Cardiac muscle cell (in vitro differentiated cells and primary cell): ENCODE data around the gene PSAPL1. TPM values are rescaled to one million over a fixed set of nuclear protein-coding genes. Genes with fewer than 3 reads are reported as not detected.

ENCODE experiments used
- DNase-seq, 2 donors: peaks; one replicate each; pipeline versions ENCODE4 v3.0.0 to v3.0.0-alpha.2; 2010 to 2017; ENCODE audit warnings: low read depth in 1 of 2, low spot score in 1 of 2
- H3K27ac ChIP-seq: fragments of 200-600 bp; sonication (generic); 2 replicates; pipeline ENCODE4 v1.5.1; 2016
- H3K27me3 ChIP-seq: fragments of 200-600 bp; sonication (generic); 2 replicates; pipeline ENCODE4 v1.6.0; 2016; ENCODE audit warnings: control low read depth
- H3K36me3 ChIP-seq: fragments of 200-600 bp; sonication (generic); 2 replicates; pipeline ENCODE4 v1.5.1; 2016; ENCODE audit warnings: control low read depth
- H3K4me1 ChIP-seq: fragments of 200-600 bp; sonication (generic); 2 replicates; pipeline ENCODE4 v1.8.1; 2017; ENCODE audit warnings: low read depth, mild to moderate bottlenecking, mixed run types
- H3K4me3 ChIP-seq: fragments of 200-600 bp; sonication (generic); 2 replicates; pipeline ENCODE4 v1.5.1; 2016; ENCODE audit warnings: mild to moderate bottlenecking
- H3K9me3 ChIP-seq: fragments of 200-600 bp; sonication (generic); 2 replicates; pipeline ENCODE4 v1.5.1; 2017; ENCODE audit warnings: low read depth, mild to moderate bottlenecking, control low read depth
- polyA plus RNA-seq: library from polyadenylated mRNA; unstranded; fragments of >200 nt; fragmentation: Nextera tagmentation; extraction: Ambion mirVana; gene quantifications from 2 replicates; pipeline ENCODE4 v1.2.1, GENCODE V29; 2016
- total RNA-seq: library from RNA; depleted of rRNA; stranded (reverse); fragments of >200 nt; gene quantifications from 2 replicates; pipeline ENCODE4 v1.2.3, GENCODE V29; 2016
- TF ChIP-seq, protein P1 (sequence below): IDR thresholded peaks from 2 replicates; pipeline ENCODE4 v1.5.1; 2012; ENCODE audit warnings: low read depth, mild to moderate bottlenecking, low read length

Gene PSAPL1
- total and polyA plus RNA-seq, 2 experiments from 2014 or later: 3.5 to 4.4 TPM

DNA sequence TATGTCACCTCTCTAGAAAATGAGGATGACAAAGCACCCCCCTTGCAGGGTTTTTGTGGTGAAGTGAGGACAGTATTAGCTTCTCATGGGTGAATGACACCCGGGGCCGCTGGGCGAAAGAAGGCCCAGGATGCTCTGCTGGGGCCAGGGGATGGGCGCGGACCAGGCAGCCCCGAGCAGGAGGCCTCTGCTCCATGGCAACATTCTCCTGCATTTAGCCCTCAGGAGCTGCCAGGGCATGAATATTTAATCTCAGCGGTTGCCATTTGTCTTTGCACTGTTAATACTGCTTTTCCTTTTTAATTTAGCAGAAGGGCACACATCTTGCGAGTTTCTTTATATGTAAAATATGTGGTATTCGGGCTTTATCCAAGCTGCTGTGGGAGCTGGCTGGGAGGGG is 30.3 kb upstream of the PSAPL1 start:
- no peak overlapping the region for H3K27ac ChIP-seq
- no peaks in the 10 kb centered on the region for H3K36me3 ChIP-seq
- H3K4me1 ChIP-seq: no peaks in the 10 kb centered on the region
- DNase-seq: no peak
- no peak overlapping the region for H3K4me3 ChIP-seq
- no peaks in the 10 kb centered on the region for H3K27me3 ChIP-seq
- TF ChIP-seq, protein P1, sequence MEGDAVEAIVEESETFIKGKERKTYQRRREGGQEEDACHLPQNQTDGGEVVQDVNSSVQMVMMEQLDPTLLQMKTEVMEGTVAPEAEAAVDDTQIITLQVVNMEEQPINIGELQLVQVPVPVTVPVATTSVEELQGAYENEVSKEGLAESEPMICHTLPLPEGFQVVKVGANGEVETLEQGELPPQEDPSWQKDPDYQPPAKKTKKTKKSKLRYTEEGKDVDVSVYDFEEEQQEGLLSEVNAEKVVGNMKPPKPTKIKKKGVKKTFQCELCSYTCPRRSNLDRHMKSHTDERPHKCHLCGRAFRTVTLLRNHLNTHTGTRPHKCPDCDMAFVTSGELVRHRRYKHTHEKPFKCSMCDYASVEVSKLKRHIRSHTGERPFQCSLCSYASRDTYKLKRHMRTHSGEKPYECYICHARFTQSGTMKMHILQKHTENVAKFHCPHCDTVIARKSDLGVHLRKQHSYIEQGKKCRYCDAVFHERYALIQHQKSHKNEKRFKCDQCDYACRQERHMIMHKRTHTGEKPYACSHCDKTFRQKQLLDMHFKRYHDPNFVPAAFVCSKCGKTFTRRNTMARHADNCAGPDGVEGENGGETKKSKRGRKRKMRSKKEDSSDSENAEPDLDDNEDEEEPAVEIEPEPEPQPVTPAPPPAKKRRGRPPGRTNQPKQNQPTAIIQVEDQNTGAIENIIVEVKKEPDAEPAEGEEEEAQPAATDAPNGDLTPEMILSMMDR: no peak
- H3K9me3 ChIP-seq: no peaks in the 10 kb centered on the region

DNA sequence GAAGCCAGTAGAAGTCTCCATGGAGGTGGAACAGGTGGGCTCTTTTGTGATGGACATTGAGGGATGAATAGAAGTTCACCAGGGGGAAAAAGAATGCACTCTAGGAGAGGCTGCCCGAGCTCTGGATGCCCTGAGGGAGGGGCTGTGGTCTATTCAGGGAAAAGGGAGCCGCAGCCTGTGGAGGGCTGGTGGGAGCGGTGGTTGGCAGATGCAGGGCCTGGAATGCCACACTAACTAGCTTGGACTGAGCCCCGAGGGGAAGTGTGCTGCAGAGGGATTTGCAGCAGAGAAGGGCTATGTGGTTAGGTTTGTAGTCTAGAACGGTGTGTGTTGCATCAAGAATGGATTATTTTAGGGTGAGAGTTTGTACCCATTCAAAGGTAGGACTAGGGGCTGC is 29.5 kb upstream of the PSAPL1 start:
- no peaks in the 10 kb centered on the region for H3K36me3 ChIP-seq
- H3K9me3 ChIP-seq: no peaks in the 10 kb centered on the region
- TF ChIP-seq, protein P1: no peak
- H3K27me3 ChIP-seq: no peaks in the 10 kb centered on the region
- no peaks in the 10 kb centered on the region for H3K4me1 ChIP-seq
- no peak overlapping the region for H3K4me3 ChIP-seq
- DNase-seq: no peak
- H3K27ac ChIP-seq: no peak overlapping the region

DNA sequence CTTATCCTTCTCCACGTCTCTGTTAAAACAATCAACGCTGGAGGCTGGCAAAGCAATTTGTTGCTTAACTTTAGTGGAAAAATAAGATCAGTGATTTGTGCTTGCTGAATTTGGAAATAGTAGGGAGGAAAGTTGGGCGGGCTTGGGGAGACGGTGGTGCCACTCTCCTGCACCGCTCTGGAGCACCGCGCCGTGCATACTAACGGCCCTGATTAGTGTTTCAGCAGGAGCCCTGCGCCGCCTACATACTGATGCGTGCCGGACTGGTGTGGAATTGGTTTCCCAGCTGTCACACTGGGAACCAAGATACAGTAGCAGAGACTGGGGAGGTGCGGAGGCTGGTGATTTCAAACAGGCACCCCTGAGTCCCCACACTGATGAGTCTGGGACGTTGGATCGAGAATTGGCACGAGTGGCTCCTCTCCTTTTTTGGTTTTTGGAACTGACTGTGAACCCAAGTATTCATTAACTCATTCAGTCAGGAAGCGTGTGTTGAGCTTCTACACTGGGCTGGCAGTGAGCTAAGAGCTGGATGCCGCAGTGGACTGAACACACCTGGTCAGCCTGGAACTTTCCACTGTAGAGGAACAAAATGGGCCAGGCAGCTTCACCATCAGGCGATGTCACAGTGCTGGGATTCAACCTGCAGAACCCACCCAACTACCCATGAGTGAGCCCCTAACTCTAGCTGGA is 29.0 kb upstream of the PSAPL1 start:
- Histone ChIP-seq H3K4me3 (no peak overlapping the region), H3K36me3 (no peaks in the 10 kb centered on the region), H3K27ac (no peak overlapping the region), H3K9me3 (no peaks in the 10 kb centered on the region), H3K4me1 (no peaks in the 10 kb centered on the region), H3K27me3 (no peaks in the 10 kb centered on the region)
- TF ChIP-seq, protein P1: no peak
- peak in 1 of 2 donors; percentile 4 for DNase-seq

DNA sequence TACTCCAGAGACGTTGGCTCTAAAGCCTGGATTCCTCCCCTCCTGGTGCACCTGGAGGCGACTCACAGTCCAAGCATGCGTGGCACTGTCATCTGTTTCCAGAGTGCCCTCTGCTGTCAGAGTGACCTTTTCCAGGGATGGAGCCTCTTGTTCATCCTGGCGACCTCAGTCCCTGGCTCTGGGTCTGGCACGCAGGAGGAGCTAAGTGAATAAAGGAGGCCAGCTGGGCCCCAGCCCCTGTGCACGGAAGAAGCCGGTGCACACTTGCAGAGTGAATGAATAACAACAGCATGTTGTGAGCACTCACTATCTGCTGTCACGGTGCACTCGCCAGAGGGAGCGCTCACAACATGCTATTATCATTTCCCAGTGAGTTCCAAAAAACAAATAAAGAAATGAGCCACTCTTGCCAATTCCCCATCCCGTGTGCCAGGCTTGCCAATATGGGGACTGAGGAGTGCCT is 27.8 kb upstream of the PSAPL1 start:
- H3K9me3 ChIP-seq: no peaks in the 10 kb centered on the region
- no peaks in the 10 kb centered on the region for H3K4me1 ChIP-seq
- H3K27ac ChIP-seq: no peak overlapping the region
- TF ChIP-seq, protein P1: peak; percentile 27
- peak; percentile 20 to 63 for DNase-seq
- H3K27me3 ChIP-seq: no peaks in the 10 kb centered on the region
- H3K4me3 ChIP-seq: no peak overlapping the region
- H3K36me3 ChIP-seq: no peaks in the 10 kb centered on the region

DNA sequence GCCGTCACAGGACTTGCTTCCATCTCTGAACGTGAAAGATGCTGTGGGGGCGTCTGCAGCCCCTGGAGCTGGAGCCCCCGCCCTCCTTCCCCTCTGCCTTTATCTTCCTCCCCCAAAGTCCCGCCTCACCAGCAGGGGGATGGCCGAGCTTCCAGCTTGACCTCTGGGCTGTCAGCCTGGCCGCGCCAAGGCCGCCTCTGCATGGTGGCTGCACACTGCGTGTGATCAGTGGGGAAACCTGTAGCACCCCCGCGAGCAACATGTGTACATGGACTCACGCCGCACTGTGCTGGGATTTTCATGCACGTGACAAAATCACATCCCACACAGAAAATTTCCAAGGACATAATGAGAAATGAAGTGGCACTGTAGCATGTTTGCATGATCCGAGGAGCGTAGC is 26.5 kb upstream of the PSAPL1 start:
- TF ChIP-seq, protein P1: peak; percentile 20
- Histone ChIP-seq H3K4me3 (no peak overlapping the region), H3K9me3 (no peaks in the 10 kb centered on the region), H3K36me3 (no peaks in the 10 kb centered on the region), H3K27me3 (no peaks in the 10 kb centered on the region), H3K27ac (no peak overlapping the region), H3K4me1 (no peaks in the 10 kb centered on the region)
- no peak for DNase-seq
